ENCODE measurements around the gene TK2.
"Not testable (repeated sequence)": the region's sequence is repeated elsewhere in the genome, so short reads cannot be mapped to it uniquely, and the experiment has no call there.

The TK2 gene

GRCh38 chr16:66549284-66550131 lies at the start of gene TK2:
Gene TK2, minus strand, starts transcription at chr16:66550122. Its CDS starts 61 bp downstream, at chr16:66550061.
- no peaks in the 10 kb centered on the region for H3K27me3 ChIP-seq
- no peaks in the 10 kb centered on the region for H3K9me3 ChIP-seq
- no peak for TF ChIP-seq Cebpa-rat (IDR thresholded peaks at IDR 0.05)
- peaks cover 85% of the 10 kb centered on the region for H3K4me1 ChIP-seq
- peak within 1 kb of the TSS; percentile 98 for H3K27ac ChIP-seq
- peak within 1 kb of the TSS; percentile 93 for H3K9ac ChIP-seq
- H4K20me1 ChIP-seq = no peaks in the 10 kb centered on the region
- H3K36me3 ChIP-seq = no peaks in the 10 kb centered on the region
- peak within 1 kb of the TSS; percentile 71 for H3K4me3 ChIP-seq
- H3K4me2 ChIP-seq = peak within 1 kb of the TSS; percentile 95

GRCh38 chr16:66598111-66598510 lies 48.2 kb upstream of the TK2 start:
- no peaks in the 10 kb centered on the region for H3K27me3 ChIP-seq
- H3K4me3 ChIP-seq = no peak overlapping the region
- no peaks in the 10 kb centered on the region for H4K20me1 ChIP-seq
- TF ChIP-seq Cebpa-rat (IDR thresholded peaks at IDR 0.05) = no peak
- H3K4me1 ChIP-seq = peaks cover 37% of the 10 kb centered on the region
- H3K9me3 ChIP-seq = peaks cover 17% of the 10 kb centered on the region
- H3K27ac ChIP-seq = no peak overlapping the region
- H3K9ac ChIP-seq = no peak overlapping the region
- peaks cover 5% of the 10 kb centered on the region; the same call in 1 of the 2 replicates for H3K36me3 ChIP-seq
- H3K4me2 ChIP-seq = no peak overlapping the region

GRCh38 chr16:66596986-66597848 lies 47.3 kb upstream of the TK2 start:
- Histone ChIP-seq H3K4me1 (peaks cover 28% of the 10 kb centered on the region), H3K36me3 (peaks cover 5% of the 10 kb centered on the region; the same call in 1 of the 2 replicates), H3K9me3 (peaks cover 17% of the 10 kb centered on the region), H3K4me2 (no peak overlapping the region), H4K20me1 (no peaks in the 10 kb centered on the region), H3K4me3 (no peak overlapping the region), H3K27ac (no peak overlapping the region), H3K9ac (no peak overlapping the region), H3K27me3 (no peaks in the 10 kb centered on the region)
- no peak for TF ChIP-seq Cebpa-rat (IDR thresholded peaks at IDR 0.05)

GRCh38 chr16:66596559-66596958 lies 46.6 kb upstream of the TK2 start:
- not testable (repeated sequence) for H3K36me3 ChIP-seq, H3K27ac ChIP-seq, H3K4me2 ChIP-seq, H3K4me3 ChIP-seq, H3K9ac ChIP-seq, H3K27me3 ChIP-seq, H4K20me1 ChIP-seq
- H3K9me3 ChIP-seq = peaks cover 13% of the 10 kb centered on the region
- H3K4me1 ChIP-seq = peaks cover 26% of the 10 kb centered on the region

GRCh38 chr16:66594739-66595138 lies 44.8 kb upstream of the TK2 start:
- Histone ChIP-seq H3K36me3 (no peaks in the 10 kb centered on the region), H3K4me1 (peaks cover 40% of the 10 kb centered on the region), H4K20me1 (no peaks in the 10 kb centered on the region), H3K9ac (no peak overlapping the region), H3K27me3 (no peaks in the 10 kb centered on the region), H3K9me3 (no peaks in the 10 kb centered on the region), H3K27ac (peak overlapping the region; percentile 2; the same call in 1 of the 2 replicates), H3K4me3 (no peak overlapping the region), H3K4me2 (peak overlapping the region; percentile 59)
- no peak for TF ChIP-seq Cebpa-rat (IDR thresholded peaks at IDR 0.05)

GRCh38 chr16:66592814-66593213 lies 42.9 kb upstream of the TK2 start:
- H3K4me1 ChIP-seq = peaks cover 59% of the 10 kb centered on the region
- H3K9ac ChIP-seq = no peak overlapping the region
- H3K27ac ChIP-seq = no peak overlapping the region
- TF ChIP-seq Cebpa-rat (IDR thresholded peaks at IDR 0.05) = no peak
- H3K4me2 ChIP-seq = no peak overlapping the region
- no peaks in the 10 kb centered on the region for H3K9me3 ChIP-seq
- no peaks in the 10 kb centered on the region for H3K36me3 ChIP-seq
- no peak overlapping the region for H3K4me3 ChIP-seq
- H4K20me1 ChIP-seq = no peaks in the 10 kb centered on the region
- H3K27me3 ChIP-seq = no peaks in the 10 kb centered on the region

GRCh38 chr16:66592241-66592640 lies 42.3 kb upstream of the TK2 start:
- Histone ChIP-seq H3K4me3 (no peak overlapping the region), H3K36me3 (no peaks in the 10 kb centered on the region), H4K20me1 (no peaks in the 10 kb centered on the region)

GRCh38 chr16:66591018-66591417 lies 41.1 kb upstream of the TK2 start:
- Histone ChIP-seq H3K4me3 (no peak overlapping the region), H3K27ac (no peak overlapping the region), H3K9me3 (no peaks in the 10 kb centered on the region), H3K9ac (no peak overlapping the region; the same call in 1 of the 2 replicates), H3K4me1 (peaks cover 77% of the 10 kb centered on the region), H3K27me3 (no peaks in the 10 kb centered on the region), H4K20me1 (no peaks in the 10 kb centered on the region), H3K4me2 (peak overlapping the region; percentile 94; the same call in 1 of the 2 replicates), H3K36me3 (no peaks in the 10 kb centered on the region)
- TF ChIP-seq Cebpa-rat (IDR thresholded peaks at IDR 0.05) = no peak

More at GRCh38 chr16:66592241-66592640, 42.3 kb upstream of the TK2 start:
- H3K27ac ChIP-seq = no peak overlapping the region
- H3K4me2 ChIP-seq = no peak overlapping the region
- no peaks in the 10 kb centered on the region for H3K9me3 ChIP-seq
- no peaks in the 10 kb centered on the region for H3K27me3 ChIP-seq
- no peak for TF ChIP-seq Cebpa-rat (IDR thresholded peaks at IDR 0.05)
- H3K4me1 ChIP-seq = peaks cover 65% of the 10 kb centered on the region
- no peak overlapping the region for H3K9ac ChIP-seq

- Histone ChIP-seq H3K4me1 (peaks cover 82% of the 10 kb centered on the region), H3K4me2 (peak overlapping the region; percentile 94), H3K9ac (peak overlapping the region; percentile 67; the same call in 1 of the 2 replicates), H4K20me1 (no peaks in the 10 kb centered on the region), H3K9me3 (no peaks in the 10 kb centered on the region), H3K27ac (peak overlapping the region; percentile 68), H3K36me3 (no peaks in the 10 kb centered on the region), H3K27me3 (no peaks in the 10 kb centered on the region), H3K4me3 (peak overlapping the region; percentile 66)
- TF ChIP-seq Cebpa-rat (IDR thresholded peaks at IDR 0.05) = no peak
Observed at GRCh38 chr16:66590322-66590721, 40.4 kb upstream of the TK2 start.
